Muscle of leg (tissue), 11 donors: Measurements from ENCODE around the gene ATP10B. TPM values are rescaled to one million over a fixed set of nuclear protein-coding genes. Genes with fewer than 3 reads are reported as not detected.
"Not testable (repeated sequence)": the region's sequence is repeated elsewhere in the genome, so short reads cannot be mapped to it uniquely, and the experiment has no call there.

Source experiments
- DNase-seq: peaks from one replicate; pipeline ENCODE4 v3.0.0; 2013
- H3K27ac ChIP-seq: one replicate; pipeline ENCODE4 v1.5.1; 2013; ENCODE audit warnings: mild to moderate bottlenecking, low read length, control low read depth
- H3K27me3 ChIP-seq: one replicate; pipeline ENCODE4 v1.6.1; 2013; ENCODE audit warnings: low read length; ENCODE audit not compliant: control insufficient read depth, insufficient read depth
- H3K36me3 ChIP-seq: one replicate; pipeline ENCODE4 v1.6.1; 2013; ENCODE audit warnings: low read length; ENCODE audit not compliant: control insufficient read depth, insufficient read depth
- H3K4me1 ChIP-seq: one replicate; pipeline ENCODE4 v1.6.1; 2013; ENCODE audit warnings: low read length; ENCODE audit not compliant: control insufficient read depth, insufficient read depth
- H3K4me3 ChIP-seq: one replicate; pipeline ENCODE4 v1.5.1; 2013; ENCODE audit warnings: low read length, control low read depth
- H3K9me3 ChIP-seq: replicated peaks from 2 replicates; pipeline ENCODE4 v1.6.1; 2013; ENCODE audit warnings: low read depth, low read length; ENCODE audit not compliant: control insufficient read depth
- WGBS: methylation state at CpG from one replicate; pipeline ENCODE4 v1.1.5; 2013; ENCODE audit warnings: missing lambda C conversion rate; ENCODE audit not compliant: insufficient coverage; 5-methylcytosine and 5-hydroxymethylcytosine counted together
- polyA plus RNA-seq, 8 donors: library from polyadenylated mRNA; unstranded; fragments of 120-200 nt; gene quantifications; one replicate each; pipeline versions ENCODE4 v1.2.1 to v1.2.3, GENCODE V29; 2013; ENCODE audit warnings: inconsistent platforms in 1 of 8, low replicate concordance in 1 of 8; ENCODE audit not compliant: insufficient read length in 8 of 8, insufficient read depth in 1 of 8
- total RNA-seq: library from RNA; stranded (reverse); fragments of 120-200 nt; gene quantifications from one replicate; pipeline ENCODE4 v1.2.4, GENCODE V29; 2013

The ATP10B gene
- total and polyA plus RNA-seq, 9 donors: 0.24 to 1.4 (median 0.60) TPM

GRCh38 chr5:160726721-160727120 lies 125.3 kb downstream of the ATP10B start:
- no peak for DNase-seq
- no CpG with 5 or more reads among the region's 2 CpGs for WGBS

DNA sequence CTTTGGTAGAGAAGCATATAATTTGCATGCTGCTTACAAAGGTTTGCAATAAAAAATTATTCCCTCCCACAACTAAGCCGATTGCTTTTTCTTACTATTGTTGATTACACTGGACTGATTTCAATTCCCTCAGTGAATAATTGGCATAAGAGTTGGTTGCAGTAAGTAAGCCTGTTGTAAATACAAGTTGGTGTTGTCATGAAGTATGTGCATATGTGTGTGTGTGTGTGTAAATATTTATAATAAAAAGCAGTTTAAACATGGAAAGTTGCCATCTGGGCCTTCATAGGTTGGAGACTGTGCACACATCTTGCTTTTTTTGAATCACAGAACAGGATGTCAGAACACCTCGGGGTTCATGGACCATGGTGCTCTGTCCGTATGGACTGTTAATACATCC lies 131.2 kb downstream of the ATP10B start:
- H3K27ac ChIP-seq: no peak overlapping the region
- H3K4me1 ChIP-seq: no peaks in the 10 kb centered on the region
- no peaks in the 10 kb centered on the region for H3K36me3 ChIP-seq
- H3K4me3 ChIP-seq: no peak overlapping the region
- no peaks in the 10 kb centered on the region for H3K27me3 ChIP-seq
- no peaks in the 10 kb centered on the region for H3K9me3 ChIP-seq
- no peak for DNase-seq
- WGBS: 100% methylated on average over 1 of the region's 3 CpGs

More at GRCh38 chr5:160726721-160727120, 125.3 kb downstream of the ATP10B start:
- H3K9me3 ChIP-seq: no peaks in the 10 kb centered on the region
- no peak overlapping the region for H3K4me3 ChIP-seq
- H3K4me1 ChIP-seq: no peaks in the 10 kb centered on the region
- H3K27me3 ChIP-seq: no peaks in the 10 kb centered on the region
- no peaks in the 10 kb centered on the region for H3K36me3 ChIP-seq
- no peak overlapping the region for H3K27ac ChIP-seq

DNA sequence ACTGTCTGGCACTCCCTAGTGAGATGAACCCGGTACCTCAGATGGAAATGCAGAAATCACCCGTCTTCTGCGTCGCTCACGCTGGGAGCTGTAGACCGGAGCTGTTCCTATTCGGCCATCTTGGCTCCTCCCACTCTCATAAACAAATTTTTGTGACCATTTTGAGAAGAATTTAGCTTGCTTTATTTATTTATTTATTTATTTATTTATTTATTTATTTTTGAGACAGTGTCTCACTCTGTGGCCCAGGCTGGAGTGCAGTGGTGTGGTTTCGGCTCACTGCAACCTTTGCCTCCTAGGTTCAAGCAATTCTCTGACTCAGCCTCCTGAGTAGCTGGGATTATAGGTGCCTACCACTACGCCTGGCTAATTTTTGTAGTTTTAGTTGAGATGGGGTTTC lies 136.5 kb downstream of the ATP10B start:
- H3K36me3 ChIP-seq, DNase-seq, H3K27me3 ChIP-seq, H3K9me3 ChIP-seq, H3K27ac ChIP-seq, H3K4me1 ChIP-seq, H3K4me3 ChIP-seq: not testable (repeated sequence)
- WGBS: no CpG with 5 or more reads among the region's 9 CpGs

DNA sequence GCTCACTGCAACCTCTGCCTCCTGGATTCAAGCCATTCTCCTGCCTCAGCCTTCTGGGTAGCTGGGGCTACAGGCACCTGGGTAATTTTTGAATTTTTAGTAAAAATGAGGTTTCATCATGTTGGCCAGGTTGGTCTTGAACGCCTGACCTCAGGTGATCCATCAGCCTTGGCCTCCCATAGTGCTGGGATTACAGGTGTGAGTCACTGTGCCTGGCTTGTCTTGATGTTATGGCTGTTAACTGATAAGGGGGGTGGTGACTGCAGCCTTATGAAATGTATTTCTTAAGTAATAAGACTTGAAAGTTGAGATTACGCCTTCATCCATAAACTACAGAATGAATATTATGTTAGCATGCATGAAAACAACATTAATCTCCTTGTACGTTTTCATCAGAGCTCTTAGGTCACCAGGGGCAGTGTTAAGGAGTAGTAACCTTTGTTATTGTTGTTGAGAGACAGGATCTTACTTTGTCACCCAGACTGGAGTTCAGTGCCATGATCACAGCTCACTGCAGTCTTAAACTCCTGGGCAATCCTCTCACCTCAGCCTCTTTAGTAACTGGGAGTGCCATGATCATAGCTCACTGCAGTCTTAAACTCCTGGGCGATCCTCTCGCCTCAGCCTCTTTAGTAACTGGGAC lies 148.3 kb downstream of the ATP10B start:
- 57% methylated on average over 1 of the region's 5 CpGs for WGBS

DNA sequence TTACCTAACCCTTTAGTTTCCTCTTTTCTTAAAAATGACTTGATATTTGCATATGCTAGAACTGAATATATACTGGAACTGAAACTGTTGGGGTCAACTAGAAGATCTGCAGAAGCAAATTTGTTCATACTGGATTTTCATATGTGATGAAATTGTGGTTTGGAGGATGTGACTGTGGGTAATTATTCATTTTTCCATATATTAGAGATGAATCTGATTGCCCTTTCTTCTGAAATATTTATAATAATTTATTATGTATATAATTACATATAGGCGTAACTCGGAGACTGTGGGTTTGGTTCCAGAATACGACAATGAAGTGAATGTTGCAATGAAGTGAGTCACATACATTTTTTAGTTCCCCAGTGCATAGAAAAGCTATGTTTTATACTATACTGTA lies 149.1 kb downstream of the ATP10B start:
- Histone ChIP-seq H3K4me3 (no peak overlapping the region), H3K4me1 (no peaks in the 10 kb centered on the region), H3K9me3 (peaks cover 3% of the 10 kb centered on the region), H3K27me3 (no peaks in the 10 kb centered on the region), H3K27ac (no peak overlapping the region), H3K36me3 (no peaks in the 10 kb centered on the region)
- peak; percentile 4 for DNase-seq
- WGBS: no CpG with 5 or more reads among the region's 3 CpGs

More for the DNA sequence above, 148.3 kb downstream of the ATP10B start:
- DNase-seq: no peak
- Histone ChIP-seq H3K9me3 (peaks cover 3% of the 10 kb centered on the region), H3K4me3 (no peak overlapping the region), H3K4me1 (no peaks in the 10 kb centered on the region), H3K27me3 (no peaks in the 10 kb centered on the region), H3K27ac (no peak overlapping the region), H3K36me3 (no peaks in the 10 kb centered on the region)

DNA sequence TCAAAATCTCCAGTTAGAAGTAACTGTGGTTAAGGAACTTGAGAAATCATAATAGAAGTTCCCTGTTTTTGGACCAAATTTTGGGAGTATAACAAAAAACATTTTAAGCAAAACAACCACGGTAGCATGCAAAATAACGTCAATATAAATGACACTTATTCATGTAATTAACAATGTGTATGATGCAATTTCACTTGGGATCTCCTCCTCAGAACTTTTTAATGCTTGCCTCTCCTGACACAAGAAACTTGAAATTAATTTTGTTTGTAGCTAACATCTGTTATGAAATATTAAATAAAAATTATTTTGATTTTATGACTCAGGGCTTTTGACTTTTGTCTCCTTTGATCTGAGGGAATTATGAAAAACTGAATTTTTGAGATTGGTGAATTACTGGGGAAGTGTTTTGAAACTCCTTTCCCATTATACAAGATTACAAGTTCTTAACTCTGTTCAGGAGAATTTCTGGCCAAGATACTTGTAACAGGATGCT lies 149.7 kb downstream of the ATP10B start:
- no peaks in the 10 kb centered on the region for H3K4me1 ChIP-seq
- peaks cover 3% of the 10 kb centered on the region for H3K9me3 ChIP-seq
- no CpG with 5 or more reads among the region's 2 CpGs for WGBS
- no peak overlapping the region for H3K27ac ChIP-seq
- no peaks in the 10 kb centered on the region for H3K27me3 ChIP-seq
- H3K36me3 ChIP-seq: no peaks in the 10 kb centered on the region
- DNase-seq: no peak
- H3K4me3 ChIP-seq: no peak overlapping the region

- Histone ChIP-seq H3K4me3 (no peak overlapping the region), H3K9me3 (peaks cover 3% of the 10 kb centered on the region), H3K27ac (no peak overlapping the region), H3K36me3 (no peaks in the 10 kb centered on the region), H3K27me3 (no peaks in the 10 kb centered on the region), H3K4me1 (no peaks in the 10 kb centered on the region)
- no peak for DNase-seq
These were observed 150.6 kb downstream of the ATP10B start for GRCh38 chr5:160701403-160701802.

- no CpG with 5 or more reads among the region's 1 CpG for WGBS
These were observed 152.7 kb downstream of the ATP10B start for GRCh38 chr5:160699301-160699700.

GRCh38 chr5:160697281-160697680 lies 154.7 kb downstream of the ATP10B start:
- no peak overlapping the region for H3K4me3 ChIP-seq
- H3K36me3 ChIP-seq: no peaks in the 10 kb centered on the region
- no peaks in the 10 kb centered on the region for H3K4me1 ChIP-seq
- no peaks in the 10 kb centered on the region for H3K9me3 ChIP-seq
- no CpG with 5 or more reads among the region's 3 CpGs for WGBS
- no peaks in the 10 kb centered on the region for H3K27me3 ChIP-seq
- H3K27ac ChIP-seq: no peak overlapping the region
- DNase-seq: no peak

More at GRCh38 chr5:160699301-160699700, 152.7 kb downstream of the ATP10B start:
- Histone ChIP-seq H3K27ac (no peak overlapping the region), H3K4me1 (no peaks in the 10 kb centered on the region), H3K36me3 (no peaks in the 10 kb centered on the region), H3K27me3 (no peaks in the 10 kb centered on the region), H3K9me3 (peaks cover 1% of the 10 kb centered on the region), H3K4me3 (no peak overlapping the region)
- DNase-seq: no peak

DNA sequence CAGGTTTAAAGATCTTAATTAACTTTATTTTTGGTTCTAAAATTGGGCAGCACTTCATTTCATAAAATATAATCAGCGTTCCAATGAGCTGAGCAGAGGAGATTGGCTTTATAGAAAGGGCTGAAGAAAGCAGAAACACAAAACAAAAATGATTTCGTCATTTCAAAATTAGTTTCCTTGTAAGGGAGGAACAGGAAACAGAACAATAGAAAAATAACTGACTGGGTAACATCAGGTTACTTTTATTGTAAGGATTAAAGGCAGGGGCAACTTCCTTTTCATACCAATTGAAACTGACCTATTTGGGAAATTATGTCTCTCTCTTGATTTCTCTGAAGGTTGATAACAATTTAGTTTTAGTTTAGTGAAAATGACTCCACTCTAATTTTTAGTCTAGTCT lies 157.1 kb downstream of the ATP10B start:
- Histone ChIP-seq H3K27ac (no peak overlapping the region), H3K9me3 (no peaks in the 10 kb centered on the region), H3K4me1 (no peaks in the 10 kb centered on the region), H3K4me3 (no peak overlapping the region), H3K27me3 (no peaks in the 10 kb centered on the region), H3K36me3 (no peaks in the 10 kb centered on the region)
- no CpG with 5 or more reads among the region's 2 CpGs for WGBS
- DNase-seq: peak; percentile 7
